Ascending aorta (tissue), 2 donors: ENCODE results near the gene CARMIL3. TPM values are rescaled to one million over a fixed set of nuclear protein-coding genes. Genes with fewer than 3 reads are reported as not detected.

ENCODE experiments used
- DNase-seq, 2 donors: peaks; one replicate each; pipeline ENCODE4 v3.0.0-alpha.2; 2019; ENCODE audit warnings: low spot score in 2 of 2
- H3K27ac ChIP-seq, 2 donors: fragments of 200-600 bp; sonication (generic); one replicate each; pipeline ENCODE4 v1.5.1; 2016 to 2017; ENCODE audit warnings: mild to moderate bottlenecking in 1 of 2
- H3K27me3 ChIP-seq: fragments of 200-600 bp; sonication (generic); one replicate; pipeline ENCODE4 v1.5.1; 2017
- H3K36me3 ChIP-seq, 2 donors: fragments of 200-600 bp; sonication (generic); one replicate each; pipeline ENCODE4 v1.5.1; 2016
- H3K4me1 ChIP-seq, 2 donors: fragments of 200-600 bp; sonication (generic); one replicate each; pipeline ENCODE4 v1.5.1; 2016 to 2017; ENCODE audit warnings: mild to moderate bottlenecking in 1 of 2
- H3K4me3 ChIP-seq, 2 donors: fragments of 200-600 bp; sonication (generic); one replicate each; pipeline ENCODE4 v1.5.1; 2016 to 2017; ENCODE audit warnings: mild to moderate bottlenecking in 1 of 2
- H3K9me3 ChIP-seq, 2 donors: fragments of 200-600 bp; sonication (generic); one replicate each; pipeline ENCODE4 v1.5.1; 2016
- CTCF ChIP-seq, 3 experiments: fragments of 200-600 bp in 2 of 3; fragments of 450-650 bp in 1 of 3; sonication (generic) in 2 of 3; IDR thresholded peaks; one replicate each; pipeline ENCODE4 v1.5.1; 2016 to 2019; ENCODE audit warnings: antibody characterized with exemption in 3 of 3, mild to moderate bottlenecking in 1 of 3, moderate library complexity in 1 of 3
- intact Hi-C: fragments of 100-400 bp; cut with DNase I; formaldehyde crosslinking; loops from one replicate; pipeline ENCODE4 v1.15.1; 2023
- total RNA-seq: library from RNA; depleted of rRNA; stranded (reverse); fragments of >200 nt; gene quantifications from one replicate; pipeline ENCODE4 v1.1.0, GENCODE V29; 2016

The CARMIL3 gene
- total RNA-seq, 1 donor from 2014 or later, result not detected

GRCh38 chr14:24059841-24060388, 8.1 kb downstream of the CARMIL3 start:
- DNase-seq, result no peak
- H3K9me3 ChIP-seq, result no peaks in the 10 kb centered on the region
- H3K36me3 ChIP-seq, result no peaks in the 10 kb centered on the region
- H3K27me3 ChIP-seq, result no peaks in the 10 kb centered on the region
- H3K4me3 ChIP-seq, result no peak overlapping the region
- no peak overlapping the region for H3K27ac ChIP-seq
- H3K4me1 ChIP-seq, result no peaks in the 10 kb centered on the region
- TF ChIP-seq CTCF (IDR thresholded peaks at IDR 0.05), result no peak
- intact Hi-C loops, result no loop called here

GRCh38 chr14:24060443-24060842, 8.6 kb downstream of the CARMIL3 start:
- intact Hi-C loops, result no loop called here
- DNase-seq, result no peak
- TF ChIP-seq CTCF (IDR thresholded peaks at IDR 0.05), result no peak
- no peak overlapping the region for H3K27ac ChIP-seq
- no peaks in the 10 kb centered on the region for H3K4me1 ChIP-seq
- H3K4me3 ChIP-seq, result no peak overlapping the region
- no peaks in the 10 kb centered on the region for H3K36me3 ChIP-seq
- H3K9me3 ChIP-seq, result no peaks in the 10 kb centered on the region
- H3K27me3 ChIP-seq, result no peaks in the 10 kb centered on the region

GRCh38 chr14:24060984-24061913, 9.4 kb downstream of the CARMIL3 start:
- intact Hi-C loops, result no loop called here
- Histone ChIP-seq H3K27me3 (no peaks in the 10 kb centered on the region), H3K27ac (no peak overlapping the region), H3K4me1 (no peaks in the 10 kb centered on the region), H3K9me3 (no peaks in the 10 kb centered on the region), H3K36me3 (no peaks in the 10 kb centered on the region), H3K4me3 (no peak overlapping the region)
- DNase-seq, result no peak
- no peak for TF ChIP-seq CTCF (IDR thresholded peaks at IDR 0.05)

GRCh38 chr14:24062216-24062980, 10.6 kb downstream of the CARMIL3 start:
- H3K4me3 ChIP-seq, result no peak overlapping the region
- H3K27ac ChIP-seq, result no peak overlapping the region
- no peaks in the 10 kb centered on the region for H3K36me3 ChIP-seq
- TF ChIP-seq CTCF (IDR thresholded peaks at IDR 0.05), result no peak
- no peaks in the 10 kb centered on the region for H3K4me1 ChIP-seq
- H3K9me3 ChIP-seq, result no peaks in the 10 kb centered on the region
- no peaks in the 10 kb centered on the region for H3K27me3 ChIP-seq
- intact Hi-C loops, result no loop called here
- DNase-seq, result no peak

- Histone ChIP-seq H3K27me3 (no peaks in the 10 kb centered on the region), H3K27ac (no peak overlapping the region), H3K9me3 (no peaks in the 10 kb centered on the region), H3K4me1 (no peaks in the 10 kb centered on the region), H3K36me3 (no peaks in the 10 kb centered on the region), H3K4me3 (no peak overlapping the region)
- intact Hi-C loops, result no loop called here
- no peak for DNase-seq
- no peak for TF ChIP-seq CTCF (IDR thresholded peaks at IDR 0.05)
Observed at GRCh38 chr14:24063263-24063836, 11.5 kb downstream of the CARMIL3 start.
